Lung (tissue), 12 donors: Measurements from ENCODE around the gene EPHB1. TPM values are rescaled to one million over a fixed set of nuclear protein-coding genes. Genes with fewer than 3 reads are reported as not detected.

Experiments used
- ATAC-seq: fragments of 200-7000 bp; cut with Tn5 transposase; one replicate; pipeline ENCODE4 v1.9.1; 2020; ENCODE audit warnings: moderate number of reproducible peaks; ENCODE audit not compliant: insufficient read depth, low FRiP score
- DNase-seq, 3 donors: peaks; one replicate each; pipeline ENCODE4 v3.0.0-alpha.2; 2013 to 2017
- H3K27ac ChIP-seq, 2 donors: one replicate each; pipeline ENCODE4 v1.5.1; 2013; ENCODE audit warnings: mild to moderate bottlenecking in 2 of 2, moderate library complexity in 2 of 2, control low read depth in 1 of 2, inconsistent platforms in 1 of 2, low read depth in 1 of 2, low read length in 1 of 2
- H3K27me3 ChIP-seq, 3 donors: one replicate each; pipeline ENCODE4 v1.5.1; 2013; ENCODE audit warnings: low read length in 2 of 3; ENCODE audit not compliant: control insufficient read depth in 3 of 3, insufficient read depth in 3 of 3
- H3K36me3 ChIP-seq, 4 donors: one replicate each; pipeline ENCODE4 v1.5.1; 2013; ENCODE audit warnings: low read length in 4 of 4, mild to moderate bottlenecking in 1 of 4, moderate library complexity in 1 of 4; ENCODE audit not compliant: control insufficient read depth in 4 of 4, insufficient read depth in 4 of 4
- H3K4me1 ChIP-seq, 5 donors: one replicate each; pipeline ENCODE4 v1.5.1; 2013; ENCODE audit warnings: low read length in 5 of 5, mild to moderate bottlenecking in 2 of 5, moderate library complexity in 1 of 5; ENCODE audit not compliant: control insufficient read depth in 5 of 5, insufficient read depth in 5 of 5
- H3K4me3 ChIP-seq: one replicate; pipeline ENCODE4 v1.5.1; 2013; ENCODE audit warnings: mild to moderate bottlenecking, control low read depth, moderate library complexity
- H3K9ac ChIP-seq, 2 donors: one replicate each; pipeline ENCODE4 v1.5.1; 2013; ENCODE audit warnings: low read length in 2 of 2, control low read depth in 1 of 2; ENCODE audit not compliant: insufficient read depth in 1 of 2
- H3K9me3 ChIP-seq, 4 donors: one replicate each; pipeline ENCODE4 v1.5.1; 2013; ENCODE audit warnings: low read length in 3 of 4, mild to moderate bottlenecking in 1 of 4, moderate library complexity in 1 of 4; ENCODE audit not compliant: control insufficient read depth in 4 of 4, insufficient read depth in 3 of 4
- WGBS, 2 donors: extraction: QIAGEN DNeasy Blood & Tissue Kit; methylation state at CpG; one replicate each; pipeline ENCODE4 v1.1.7; 2013; 5-methylcytosine and 5-hydroxymethylcytosine counted together
- polyA plus RNA-seq, 2 donors: library from polyadenylated mRNA; stranded (reverse); fragments of 200-250 nt; gene quantifications; one replicate each; pipeline ENCODE4 v1.2.1, GENCODE V29; 2013
- total RNA-seq, 2 donors: library from RNA; depleted of rRNA in 1 of 2; stranded (reverse); fragments of >200 nt in 1 of 2; gene quantifications; one replicate each; pipeline ENCODE4 v1.2.1, GENCODE V29; 2014 to 2021
- TF ChIP-seq, protein P1 (sequence below): IDR thresholded peaks from 2 replicates; pipeline ENCODE4 v1.5.1; 2012; ENCODE audit warnings: mild to moderate bottlenecking; ENCODE audit errors: control extremely low read depth, extremely low read depth
- donor health status: control.
- donor health status: control.
- donor health status: Bipolar disorder and iron deficiency.
- donor health status: healthy.
- donor health status: DM: yes; HTN: yes; CAD: no.

Gene EPHB1
- total and polyA plus RNA-seq, 4 donors: 0.30 to 6.3 (median 2.1) TPM

DNA sequence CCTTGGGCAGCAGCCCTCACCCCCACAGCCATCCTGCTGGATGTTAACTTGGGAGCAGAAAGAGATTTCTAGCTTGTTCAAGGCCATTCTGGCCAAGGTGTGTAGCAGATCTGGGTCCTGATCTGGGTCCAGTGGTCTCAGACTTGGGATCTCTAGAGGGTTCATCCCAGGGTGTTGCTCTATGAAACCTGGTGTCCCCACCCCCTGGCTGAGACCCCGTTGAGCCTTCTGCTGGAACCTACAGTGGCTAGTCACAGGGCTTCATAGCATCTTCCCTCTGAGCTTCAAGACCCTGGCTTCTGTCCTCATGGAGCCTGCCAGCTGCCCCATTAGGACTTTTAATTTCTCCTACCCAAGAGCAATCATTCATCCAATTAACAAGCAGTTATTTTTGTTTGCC is 64.3 kb downstream of the EPHB1 start:
- 32 to 87% methylated on average over 1 of the region's 1 CpG for WGBS, 2 donors
- ATAC-seq: no peak
- Histone ChIP-seq H3K27me3 (no peaks in the 10 kb centered on the region), H3K4me3 (no peak overlapping the region), H3K36me3 (no peaks in the 10 kb centered on the region), H3K4me1 (no peaks in the 10 kb centered on the region), H3K27ac (no peak overlapping the region), H3K9me3 (peaks cover 0 to 3% (median 0%) of the 10 kb centered on the region in 4 donors), H3K9ac (no peak overlapping the region)
- no peak for DNase-seq
- TF ChIP-seq, protein P1, sequence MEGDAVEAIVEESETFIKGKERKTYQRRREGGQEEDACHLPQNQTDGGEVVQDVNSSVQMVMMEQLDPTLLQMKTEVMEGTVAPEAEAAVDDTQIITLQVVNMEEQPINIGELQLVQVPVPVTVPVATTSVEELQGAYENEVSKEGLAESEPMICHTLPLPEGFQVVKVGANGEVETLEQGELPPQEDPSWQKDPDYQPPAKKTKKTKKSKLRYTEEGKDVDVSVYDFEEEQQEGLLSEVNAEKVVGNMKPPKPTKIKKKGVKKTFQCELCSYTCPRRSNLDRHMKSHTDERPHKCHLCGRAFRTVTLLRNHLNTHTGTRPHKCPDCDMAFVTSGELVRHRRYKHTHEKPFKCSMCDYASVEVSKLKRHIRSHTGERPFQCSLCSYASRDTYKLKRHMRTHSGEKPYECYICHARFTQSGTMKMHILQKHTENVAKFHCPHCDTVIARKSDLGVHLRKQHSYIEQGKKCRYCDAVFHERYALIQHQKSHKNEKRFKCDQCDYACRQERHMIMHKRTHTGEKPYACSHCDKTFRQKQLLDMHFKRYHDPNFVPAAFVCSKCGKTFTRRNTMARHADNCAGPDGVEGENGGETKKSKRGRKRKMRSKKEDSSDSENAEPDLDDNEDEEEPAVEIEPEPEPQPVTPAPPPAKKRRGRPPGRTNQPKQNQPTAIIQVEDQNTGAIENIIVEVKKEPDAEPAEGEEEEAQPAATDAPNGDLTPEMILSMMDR: no peak

DNA sequence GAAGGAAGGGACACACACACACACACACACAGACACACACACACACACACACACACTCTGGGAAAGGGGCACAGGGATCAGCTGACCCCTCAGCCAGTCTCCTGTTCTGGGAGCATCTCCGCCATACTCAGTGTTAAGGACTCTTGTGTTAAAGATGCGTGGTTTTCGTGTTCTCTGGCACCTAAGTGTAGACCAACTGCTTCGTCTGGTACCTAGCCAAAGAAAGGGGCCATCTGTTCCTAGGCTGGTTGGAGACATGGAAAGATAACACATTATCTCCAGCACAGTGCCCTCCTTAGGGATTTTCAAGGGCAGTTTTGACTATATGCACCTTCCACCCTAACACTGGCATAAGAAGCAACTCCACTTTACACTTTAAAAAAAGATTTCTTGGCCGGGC is 65.1 kb downstream of the EPHB1 start:
- Histone ChIP-seq H3K9me3 (peaks cover 0 to 3% (median 0%) of the 10 kb centered on the region in 4 donors), H3K27me3 (peaks cover 0 to 4% (median 0%) of the 10 kb centered on the region in 3 donors), H3K4me1 (no peaks in the 10 kb centered on the region), H3K36me3 (no peaks in the 10 kb centered on the region), H3K4me3 (no peak overlapping the region), H3K27ac (no peak overlapping the region), H3K9ac (no peak overlapping the region)
- DNase-seq (no peak), ATAC-seq (no peak)
- WGBS, 2 donors: 91 to 98% methylated on average over 5 of the region's 5 CpGs
- TF ChIP-seq, protein P1: no peak

DNA sequence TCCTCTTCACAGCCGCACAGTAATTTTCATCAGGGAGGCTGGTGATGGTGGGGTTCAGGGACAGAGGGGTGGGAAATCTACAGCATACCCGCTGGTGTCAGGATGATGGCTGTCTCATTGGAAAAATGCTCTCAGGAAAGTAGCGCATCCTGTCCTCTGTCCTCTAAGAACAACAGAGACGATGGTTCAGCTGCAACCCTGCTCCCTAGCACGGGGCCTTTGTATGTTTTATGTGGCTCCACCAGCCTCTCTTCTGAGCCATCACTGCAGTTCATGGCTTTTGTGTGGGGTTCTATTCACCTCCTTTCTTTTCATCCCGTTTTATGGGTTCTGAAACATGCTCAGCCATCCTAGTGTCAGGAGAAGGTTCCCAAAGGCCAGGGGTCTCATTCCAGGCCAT is 68.9 kb downstream of the EPHB1 start:
- TF ChIP-seq, protein P1: no peak
- no peaks in the 10 kb centered on the region for H3K4me1 ChIP-seq
- no peaks in the 10 kb centered on the region for H3K36me3 ChIP-seq
- no peak overlapping the region for H3K27ac ChIP-seq
- H3K27me3 ChIP-seq: peaks cover 0 to 4% (median 0%) of the 10 kb centered on the region in 3 donors
- WGBS, 2 donors: 80 to 86% methylated on average over 6 of the region's 6 CpGs
- H3K9ac ChIP-seq: no peak overlapping the region
- H3K4me3 ChIP-seq: no peak overlapping the region
- H3K9me3 ChIP-seq: peaks cover 0 to 3% (median 0%) of the 10 kb centered on the region in 4 donors
- ATAC-seq (no peak), DNase-seq (no peak)

DNA sequence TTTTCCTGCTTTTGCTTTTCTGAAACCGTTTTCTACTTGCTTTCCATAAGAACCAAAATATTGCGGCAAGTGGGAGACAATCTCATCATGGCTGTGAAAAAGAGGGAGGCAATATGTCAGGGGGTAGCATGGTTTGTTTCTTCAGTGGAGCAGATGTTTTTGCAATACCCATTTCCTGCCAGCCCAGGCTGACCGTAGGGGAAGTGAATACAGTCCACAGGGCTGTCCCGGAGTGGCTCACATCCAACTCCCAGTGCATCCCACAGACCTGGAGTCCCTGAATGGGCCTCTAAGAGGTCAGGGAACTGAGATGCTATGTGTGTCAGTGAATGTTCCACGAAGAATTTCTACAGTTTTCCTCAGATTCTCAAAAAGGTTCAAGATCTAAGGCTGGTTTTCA is 69.6 kb downstream of the EPHB1 start:
- ATAC-seq (no peak), DNase-seq (peak in 2 of 3 donors; percentile 30 to 38)
- 22 to 36% methylated on average over 5 of the region's 5 CpGs for WGBS, 2 donors
- H3K27ac ChIP-seq: no peak overlapping the region
- TF ChIP-seq, protein P1: no peak
- H3K9ac ChIP-seq: no peak overlapping the region
- H3K4me1 ChIP-seq: no peaks in the 10 kb centered on the region
- no peaks in the 10 kb centered on the region for H3K36me3 ChIP-seq
- no peak overlapping the region for H3K4me3 ChIP-seq
- peaks cover 0 to 4% (median 0%) of the 10 kb centered on the region in 3 donors for H3K27me3 ChIP-seq
- no peaks in the 10 kb centered on the region for H3K9me3 ChIP-seq
